ENCODE data around the gene FAM199X. TPM values are rescaled to one million over a fixed set of nuclear protein-coding genes. Genes with fewer than 3 reads are reported as not detected.

Gene FAM199X
- total RNA-seq (2021), result 12.1 and 14.0 TPM in 2 replicates
- long read RNA-seq, full-length matches to known transcripts, result 18 of 27 reads
- long read RNA-seq, partial matches to known transcripts, result 1 of 27 reads
- long read RNA-seq, other reads (novel, unspliced or antisense), result 8 of 27 reads

DNA sequence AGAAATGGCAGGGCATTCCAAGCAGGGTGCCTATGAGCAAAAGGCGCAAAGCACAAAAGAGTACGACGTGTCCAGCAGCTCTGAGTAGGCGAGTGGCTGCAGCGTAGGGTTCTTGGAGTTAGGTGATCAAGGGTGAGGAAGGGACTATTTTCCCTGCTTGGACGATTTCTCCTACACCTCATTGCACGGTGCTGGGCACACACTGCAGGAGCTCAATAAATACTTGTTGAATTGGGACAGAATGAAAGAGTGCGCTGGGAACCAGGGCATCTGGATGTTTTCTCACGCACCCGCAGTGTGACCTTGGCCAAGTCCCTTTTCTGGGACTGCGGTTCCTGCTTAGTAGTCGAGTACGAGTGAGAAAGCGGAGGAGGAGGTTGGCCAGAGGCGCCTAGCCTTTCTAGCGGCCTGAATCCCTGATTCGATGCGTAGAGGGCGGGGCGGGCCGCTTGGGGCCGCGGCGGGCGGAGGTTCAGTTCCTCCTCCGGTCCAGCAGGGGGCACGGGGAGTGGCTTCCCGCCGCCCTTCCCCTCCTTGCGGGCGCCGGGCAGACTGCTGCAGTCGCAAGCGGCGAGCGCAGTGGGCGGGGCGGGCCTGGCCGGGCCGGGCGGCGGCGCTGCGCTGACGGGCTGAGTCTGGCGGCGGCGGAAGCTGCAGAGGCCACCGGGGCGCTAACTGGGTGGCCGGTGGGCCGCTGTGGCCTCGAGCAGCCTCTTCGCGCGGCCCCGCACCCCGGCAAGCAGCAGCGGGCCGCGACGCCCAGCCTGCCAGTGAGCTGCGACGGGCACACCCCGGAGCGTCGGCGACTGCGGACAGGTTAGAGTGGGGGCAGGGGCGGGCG, at the start of gene FAM199X:
TSS of gene FAM199X (plus strand) at position 560 of the 841 bp plus-strand sequence. CDS start 333 bp downstream, outside the sequence.
- TF ChIP-seq, protein P1, sequence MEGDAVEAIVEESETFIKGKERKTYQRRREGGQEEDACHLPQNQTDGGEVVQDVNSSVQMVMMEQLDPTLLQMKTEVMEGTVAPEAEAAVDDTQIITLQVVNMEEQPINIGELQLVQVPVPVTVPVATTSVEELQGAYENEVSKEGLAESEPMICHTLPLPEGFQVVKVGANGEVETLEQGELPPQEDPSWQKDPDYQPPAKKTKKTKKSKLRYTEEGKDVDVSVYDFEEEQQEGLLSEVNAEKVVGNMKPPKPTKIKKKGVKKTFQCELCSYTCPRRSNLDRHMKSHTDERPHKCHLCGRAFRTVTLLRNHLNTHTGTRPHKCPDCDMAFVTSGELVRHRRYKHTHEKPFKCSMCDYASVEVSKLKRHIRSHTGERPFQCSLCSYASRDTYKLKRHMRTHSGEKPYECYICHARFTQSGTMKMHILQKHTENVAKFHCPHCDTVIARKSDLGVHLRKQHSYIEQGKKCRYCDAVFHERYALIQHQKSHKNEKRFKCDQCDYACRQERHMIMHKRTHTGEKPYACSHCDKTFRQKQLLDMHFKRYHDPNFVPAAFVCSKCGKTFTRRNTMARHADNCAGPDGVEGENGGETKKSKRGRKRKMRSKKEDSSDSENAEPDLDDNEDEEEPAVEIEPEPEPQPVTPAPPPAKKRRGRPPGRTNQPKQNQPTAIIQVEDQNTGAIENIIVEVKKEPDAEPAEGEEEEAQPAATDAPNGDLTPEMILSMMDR (conservative IDR thresholded peaks at IDR 0.05), result peak; percentile 67
- H3K4ac ChIP-seq (ENCODE audit: low read depth, low read length), result no peak within 1 kb of the TSS
- DNase-seq, result peak; percentile 92
- no peak within 1 kb of the TSS for H4K91ac ChIP-seq (ENCODE audit: insufficient read length, low read depth, low read length)
- no peaks in the 10 kb centered on the region for H3K4me1 ChIP-seq (ENCODE audit: insufficient read depth, low read length)
- no peak within 1 kb of the TSS for H4K5ac ChIP-seq (ENCODE audit: insufficient read length, low read depth, low read length)
- no peak within 1 kb of the TSS for H4K8ac ChIP-seq (replicated peaks; ENCODE audit: insufficient read length, low read depth, low read length)
- H3K23ac ChIP-seq (ENCODE audit: insufficient read length, low read depth, low read length), result no peak within 1 kb of the TSS
- Mint-ChIP-seq H3K4me1 (peaks cover 9 to 18% of the 10 kb centered on the region in 2 experiments; a peak in 3 of 4 replicates), H3K27me3 (ENCODE audit: low read depth) (no peaks in the 10 kb centered on the region; the same call in 1 of the 2 replicates), H3K36me3 (ENCODE audit: insufficient read depth in 1 of 3, low read depth in 3 of 3) (peaks cover 0 to 7% (median 6%) of the 10 kb centered on the region in 3 experiments; a peak in 3 of 7 replicates), H3K27ac (peak within 1 kb of the TSS; percentile 68 to 86 (median 70); a peak in 5 of 7 replicates), H3K9me3 (peaks cover 0 to 72% of the 10 kb centered on the region in 2 experiments; a peak in 2 of 5 replicates), H3K4me3 (peak within 1 kb of the TSS; percentile 72 to 89)
- H3K27me3 ChIP-seq (ENCODE audit: insufficient read depth, low read length), result no peaks in the 10 kb centered on the region
- peak within 1 kb of the TSS; percentile 53 for H3K9ac ChIP-seq (ENCODE audit: extremely low read depth, insufficient read length, low read length)
- no peak within 1 kb of the TSS for H3K56ac ChIP-seq (ENCODE audit: insufficient read length, low read depth, low read length)
- no peaks in the 10 kb centered on the region for H4K20me1 ChIP-seq (ENCODE audit: control insufficient read depth, insufficient read depth, insufficient read length)
- peaks cover 4% of the 10 kb centered on the region for H3K23me2 ChIP-seq (ENCODE audit: insufficient read length, low read depth, low read length, poor library complexity, severe bottlenecking)
- WGBS (ENCODE audit: extremely low coverage, insufficient read length, low lambda C conversion rate), result no CpG with 5 or more reads among the region's 71 CpGs
- no peaks in the 10 kb centered on the region for H3K79me1 ChIP-seq (ENCODE audit: insufficient read depth, low read depth, low read length, poor library complexity, severe bottlenecking)
- H3K4me2 ChIP-seq (ENCODE audit: insufficient read depth, insufficient read length, low read length), result peak within 1 kb of the TSS; percentile 93
- H2AK5ac ChIP-seq (ENCODE audit: insufficient read length, low read length), result no peak within 1 kb of the TSS
- H2BK20ac ChIP-seq (ENCODE audit: low read depth, low read length, poor library complexity, severe bottlenecking), result no peak within 1 kb of the TSS
- H2BK15ac ChIP-seq (ENCODE audit: low read depth, low read length), result no peak within 1 kb of the TSS; the same call in 1 of the 2 replicates
- H3K9me3 ChIP-seq (ENCODE audit: control insufficient read depth, low read depth, low read length), result peaks cover 6% of the 10 kb centered on the region
- H2BK120ac ChIP-seq (ENCODE audit: low read depth, low read length, poor library complexity, severe bottlenecking), result no peak within 1 kb of the TSS
- no peak within 1 kb of the TSS for H3K18ac ChIP-seq (ENCODE audit: insufficient read length, low read depth, low read length)
- H2AFZ ChIP-seq (ENCODE audit: low read length), result peak within 1 kb of the TSS; percentile 53
- no peak within 1 kb of the TSS for H3K27ac ChIP-seq (ENCODE audit: insufficient read length, low read depth, low read length)
- H3K14ac ChIP-seq (ENCODE audit: insufficient read depth, low read length), result no peak within 1 kb of the TSS; the same call in 1 of the 2 replicates
- no peak within 1 kb of the TSS for H2BK12ac ChIP-seq (ENCODE audit: insufficient read length, low read depth, low read length)
- no peak within 1 kb of the TSS for H3T11ph ChIP-seq (ENCODE audit: low read length)
- no peak within 1 kb of the TSS for H2BK5ac ChIP-seq (ENCODE audit: insufficient read length, low read length)
- H3K79me2 ChIP-seq (ENCODE audit: insufficient read depth, low read length), result no peaks in the 10 kb centered on the region; the same call in 1 of the 2 replicates

Data from H9 (cell line).